ENCODE results near the gene ASPG. TPM values are rescaled to one million over a fixed set of nuclear protein-coding genes. Genes with fewer than 3 reads are reported as not detected.

Gene ASPG
- total and polyA plus RNA-seq, 2 donors (not counting 1 experiment from before 2014, with no cell fraction given): not detected

DNA sequence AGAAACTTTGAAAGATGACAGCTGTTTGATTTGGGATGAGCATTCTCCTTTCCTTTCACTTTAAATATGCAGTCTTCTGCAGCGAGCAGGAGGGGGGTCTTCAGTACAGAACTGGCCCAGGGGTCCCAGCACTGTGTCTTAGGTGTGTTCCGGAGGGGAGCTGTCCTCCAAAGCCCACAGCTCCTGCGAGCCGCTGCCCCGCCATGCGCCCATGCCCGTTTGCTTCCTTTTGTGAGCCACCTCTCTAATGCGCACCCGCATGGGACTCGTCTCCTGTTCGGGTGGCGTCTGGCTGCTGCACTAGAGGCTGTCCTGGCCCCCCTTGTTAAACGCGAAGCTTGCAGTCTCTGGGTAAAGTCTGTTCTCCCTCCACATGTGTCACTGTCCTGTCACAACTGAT, 48.4 kb upstream of the ASPG start:
- no peaks in the 10 kb centered on the region for H3K9me3 ChIP-seq (ENCODE audit: control insufficient read depth, insufficient read depth, low read depth, low read length)
- no peak overlapping the region for H3K4me2 ChIP-seq (ENCODE audit: extremely low read depth, insufficient read depth, low read length)
- H3K9ac ChIP-seq (ENCODE audit: insufficient read depth, low read length): no peak overlapping the region
- TF ChIP-seq, protein P1, sequence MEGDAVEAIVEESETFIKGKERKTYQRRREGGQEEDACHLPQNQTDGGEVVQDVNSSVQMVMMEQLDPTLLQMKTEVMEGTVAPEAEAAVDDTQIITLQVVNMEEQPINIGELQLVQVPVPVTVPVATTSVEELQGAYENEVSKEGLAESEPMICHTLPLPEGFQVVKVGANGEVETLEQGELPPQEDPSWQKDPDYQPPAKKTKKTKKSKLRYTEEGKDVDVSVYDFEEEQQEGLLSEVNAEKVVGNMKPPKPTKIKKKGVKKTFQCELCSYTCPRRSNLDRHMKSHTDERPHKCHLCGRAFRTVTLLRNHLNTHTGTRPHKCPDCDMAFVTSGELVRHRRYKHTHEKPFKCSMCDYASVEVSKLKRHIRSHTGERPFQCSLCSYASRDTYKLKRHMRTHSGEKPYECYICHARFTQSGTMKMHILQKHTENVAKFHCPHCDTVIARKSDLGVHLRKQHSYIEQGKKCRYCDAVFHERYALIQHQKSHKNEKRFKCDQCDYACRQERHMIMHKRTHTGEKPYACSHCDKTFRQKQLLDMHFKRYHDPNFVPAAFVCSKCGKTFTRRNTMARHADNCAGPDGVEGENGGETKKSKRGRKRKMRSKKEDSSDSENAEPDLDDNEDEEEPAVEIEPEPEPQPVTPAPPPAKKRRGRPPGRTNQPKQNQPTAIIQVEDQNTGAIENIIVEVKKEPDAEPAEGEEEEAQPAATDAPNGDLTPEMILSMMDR (conservative IDR thresholded peaks at IDR 0.05 in 1 of 2, IDR thresholded peaks at IDR 0.05 in 1 of 2; ENCODE audit: low read depth in 1 of 2, low read length in 2 of 2): no peak
- TF ChIP-seq EZH2 (IDR thresholded peaks at IDR 0.05; ENCODE audit: low read length, missing control alignments): no peak
- H2AFZ ChIP-seq (ENCODE audit: low read length): no peak overlapping the region
- no peaks in the 10 kb centered on the region for H3K79me2 ChIP-seq (ENCODE audit: control insufficient read depth, insufficient read depth, low read length)
- no peaks in the 10 kb centered on the region for H3K27me3 ChIP-seq (ENCODE audit: control insufficient read depth, insufficient read depth, low read length)
- H3K27ac ChIP-seq (ENCODE audit: insufficient read depth, low read length): no peak overlapping the region
- no peak overlapping the region for H3K4me3 ChIP-seq (replicated peaks in 1 of 4; ENCODE audit: control extremely low read depth in 1 of 4, insufficient read depth in 1 of 4, low read depth in 3 of 4, low read length in 4 of 4)
- H3K4me1 ChIP-seq (ENCODE audit: control insufficient read depth, extremely low read depth, insufficient read depth, low read length): no peaks in the 10 kb centered on the region
- H3K36me3 ChIP-seq (ENCODE audit: control insufficient read depth, insufficient read depth, low read length): no peaks in the 10 kb centered on the region
- no peaks in the 10 kb centered on the region for H4K20me1 ChIP-seq (ENCODE audit: control insufficient read depth, extremely low read depth, insufficient read depth, low read length)
- DNase-seq (ENCODE audit: low read depth in 2 of 2): no peak

DNA sequence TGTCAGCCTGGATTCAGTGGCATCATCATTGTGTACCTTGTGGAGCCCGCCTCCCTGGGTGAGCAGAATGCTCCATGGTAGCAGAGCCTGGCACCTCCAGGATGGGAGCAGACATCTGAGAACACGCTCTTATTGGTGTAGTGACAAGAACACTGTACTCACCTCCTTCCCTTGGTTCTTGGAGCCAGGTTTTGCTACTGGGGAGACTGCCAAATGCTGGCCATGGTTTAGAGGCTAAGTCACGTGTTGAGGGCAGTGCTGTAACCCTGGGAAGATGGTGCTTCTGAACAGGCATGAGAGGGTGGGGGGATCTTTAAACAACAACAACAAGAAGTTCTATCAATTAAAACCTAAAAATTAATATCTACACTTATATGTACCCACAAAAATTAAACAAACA, 47.6 kb upstream of the ASPG start:
- TF ChIP-seq EZH2 (IDR thresholded peaks at IDR 0.05; ENCODE audit: low read length, missing control alignments): no peak
- no peaks in the 10 kb centered on the region for H3K27me3 ChIP-seq (ENCODE audit: control insufficient read depth, insufficient read depth, low read length)
- H3K4me1 ChIP-seq (ENCODE audit: control insufficient read depth, extremely low read depth, insufficient read depth, low read length): no peaks in the 10 kb centered on the region
- no peak overlapping the region for H2AFZ ChIP-seq (ENCODE audit: low read length)
- no peaks in the 10 kb centered on the region for H3K79me2 ChIP-seq (ENCODE audit: control insufficient read depth, insufficient read depth, low read length)
- no peaks in the 10 kb centered on the region for H3K36me3 ChIP-seq (ENCODE audit: control insufficient read depth, insufficient read depth, low read length)
- H3K27ac ChIP-seq (ENCODE audit: insufficient read depth, low read length): no peak overlapping the region
- H3K4me3 ChIP-seq (replicated peaks in 1 of 4; ENCODE audit: control extremely low read depth in 1 of 4, insufficient read depth in 1 of 4, low read depth in 3 of 4, low read length in 4 of 4): no peak overlapping the region
- no peaks in the 10 kb centered on the region for H3K9me3 ChIP-seq (ENCODE audit: control insufficient read depth, insufficient read depth, low read depth, low read length)
- H3K9ac ChIP-seq (ENCODE audit: insufficient read depth, low read length): no peak overlapping the region
- H3K4me2 ChIP-seq (ENCODE audit: extremely low read depth, insufficient read depth, low read length): no peak overlapping the region
- H4K20me1 ChIP-seq (ENCODE audit: control insufficient read depth, extremely low read depth, insufficient read depth, low read length): no peaks in the 10 kb centered on the region
- DNase-seq (ENCODE audit: low read depth in 2 of 2): no peak

DNA sequence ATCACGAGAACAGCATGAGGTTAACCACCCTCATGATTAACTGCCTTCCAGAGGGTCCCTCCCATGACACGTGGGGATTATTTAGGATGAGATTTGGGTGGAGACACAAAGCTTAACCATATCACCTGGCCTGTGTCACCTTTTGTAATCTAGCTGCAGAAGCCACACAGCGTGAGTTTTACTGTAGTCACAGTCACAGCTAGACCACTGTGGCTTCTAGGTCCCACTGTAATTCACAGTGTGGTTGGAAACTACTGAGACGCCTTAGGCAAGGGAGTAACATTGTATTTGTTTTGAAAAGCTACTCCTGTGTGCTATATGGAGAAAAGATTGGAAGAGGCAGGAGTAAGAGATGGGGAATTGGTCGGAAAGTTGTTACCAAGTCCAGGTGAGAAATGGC, 46.3 kb upstream of the ASPG start:
- Histone ChIP-seq H3K4me3 (replicated peaks in 1 of 4; ENCODE audit: control extremely low read depth in 1 of 4, insufficient read depth in 1 of 4, low read depth in 3 of 4, low read length in 4 of 4) (no peak overlapping the region), H3K79me2 (ENCODE audit: control insufficient read depth, insufficient read depth, low read length) (no peaks in the 10 kb centered on the region), H3K36me3 (ENCODE audit: control insufficient read depth, insufficient read depth, low read length) (no peaks in the 10 kb centered on the region), H3K9me3 (ENCODE audit: control insufficient read depth, insufficient read depth, low read depth, low read length) (no peaks in the 10 kb centered on the region), H3K9ac (ENCODE audit: insufficient read depth, low read length) (no peak overlapping the region), H3K27ac (ENCODE audit: insufficient read depth, low read length) (no peak overlapping the region), H2AFZ (ENCODE audit: low read length) (no peak overlapping the region), H3K4me1 (ENCODE audit: control insufficient read depth, extremely low read depth, insufficient read depth, low read length) (no peaks in the 10 kb centered on the region), H4K20me1 (ENCODE audit: control insufficient read depth, extremely low read depth, insufficient read depth, low read length) (no peaks in the 10 kb centered on the region), H3K4me2 (ENCODE audit: extremely low read depth, insufficient read depth, low read length) (no peak overlapping the region), H3K27me3 (ENCODE audit: control insufficient read depth, insufficient read depth, low read length) (no peaks in the 10 kb centered on the region)
- no peak for DNase-seq (ENCODE audit: low read depth in 2 of 2)
- TF ChIP-seq, protein P1 (conservative IDR thresholded peaks at IDR 0.05 in 1 of 2, IDR thresholded peaks at IDR 0.05 in 1 of 2; ENCODE audit: low read depth in 1 of 2, low read length in 2 of 2): no peak
